UCSD-AML1 (cell line): ENCODE results near the gene SEMG1.

Experiments
- DNase-seq: peaks from one replicate; lab custom pipeline; 2025; ENCODE audit not compliant: unreplicated experiment; lab: John Stamatoyannopoulos, UW

SEMG1 gene, protein sequence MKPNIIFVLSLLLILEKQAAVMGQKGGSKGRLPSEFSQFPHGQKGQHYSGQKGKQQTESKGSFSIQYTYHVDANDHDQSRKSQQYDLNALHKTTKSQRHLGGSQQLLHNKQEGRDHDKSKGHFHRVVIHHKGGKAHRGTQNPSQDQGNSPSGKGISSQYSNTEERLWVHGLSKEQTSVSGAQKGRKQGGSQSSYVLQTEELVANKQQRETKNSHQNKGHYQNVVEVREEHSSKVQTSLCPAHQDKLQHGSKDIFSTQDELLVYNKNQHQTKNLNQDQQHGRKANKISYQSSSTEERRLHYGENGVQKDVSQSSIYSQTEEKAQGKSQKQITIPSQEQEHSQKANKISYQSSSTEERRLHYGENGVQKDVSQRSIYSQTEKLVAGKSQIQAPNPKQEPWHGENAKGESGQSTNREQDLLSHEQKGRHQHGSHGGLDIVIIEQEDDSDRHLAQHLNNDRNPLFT

DNA sequence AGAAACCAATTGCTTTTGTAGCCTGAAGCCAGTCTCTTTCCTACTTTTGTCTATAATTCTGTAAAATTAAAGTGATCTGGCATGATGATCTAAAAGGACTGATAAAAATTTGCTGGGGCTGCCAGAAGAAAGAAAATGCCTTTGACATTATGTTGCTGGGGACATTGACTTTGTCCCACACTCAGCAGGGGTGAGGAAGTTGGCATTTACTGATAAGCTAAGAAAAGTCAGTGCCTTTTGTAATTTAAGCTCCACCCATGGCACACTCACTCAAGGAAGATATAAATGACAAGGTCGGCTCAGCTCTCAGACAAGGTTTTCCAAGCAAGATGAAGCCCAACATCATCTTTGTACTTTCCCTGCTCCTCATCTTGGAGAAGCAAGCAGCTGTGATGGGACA lies at the start of gene SEMG1:
Gene SEMG1 (plus strand): TSS at position 309 of the 400 bp plus-strand sequence. CDS start 21 bp downstream, at position 330.
- DNase-seq: no peak

DNA sequence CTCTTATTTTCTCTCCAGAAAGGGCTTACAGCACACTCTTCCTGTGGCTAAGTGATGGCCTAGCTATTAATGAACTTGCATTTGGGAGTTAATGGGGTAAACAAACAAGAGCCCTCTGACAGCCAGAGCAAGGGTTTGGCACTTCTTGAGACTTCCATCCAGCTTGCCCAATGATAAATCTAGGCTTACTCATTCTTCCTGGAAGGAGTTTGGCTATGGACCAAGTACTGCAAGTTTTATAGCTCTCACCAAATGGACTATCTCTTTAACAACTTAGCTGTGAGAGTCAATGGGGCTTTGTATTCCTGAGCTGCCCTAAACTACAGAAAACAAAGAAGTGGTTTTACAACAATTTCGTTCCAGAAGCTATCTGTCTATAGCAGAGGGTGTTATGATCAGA lies 48.9 kb upstream of the SEMG1 start:
- no peak for DNase-seq

DNA sequence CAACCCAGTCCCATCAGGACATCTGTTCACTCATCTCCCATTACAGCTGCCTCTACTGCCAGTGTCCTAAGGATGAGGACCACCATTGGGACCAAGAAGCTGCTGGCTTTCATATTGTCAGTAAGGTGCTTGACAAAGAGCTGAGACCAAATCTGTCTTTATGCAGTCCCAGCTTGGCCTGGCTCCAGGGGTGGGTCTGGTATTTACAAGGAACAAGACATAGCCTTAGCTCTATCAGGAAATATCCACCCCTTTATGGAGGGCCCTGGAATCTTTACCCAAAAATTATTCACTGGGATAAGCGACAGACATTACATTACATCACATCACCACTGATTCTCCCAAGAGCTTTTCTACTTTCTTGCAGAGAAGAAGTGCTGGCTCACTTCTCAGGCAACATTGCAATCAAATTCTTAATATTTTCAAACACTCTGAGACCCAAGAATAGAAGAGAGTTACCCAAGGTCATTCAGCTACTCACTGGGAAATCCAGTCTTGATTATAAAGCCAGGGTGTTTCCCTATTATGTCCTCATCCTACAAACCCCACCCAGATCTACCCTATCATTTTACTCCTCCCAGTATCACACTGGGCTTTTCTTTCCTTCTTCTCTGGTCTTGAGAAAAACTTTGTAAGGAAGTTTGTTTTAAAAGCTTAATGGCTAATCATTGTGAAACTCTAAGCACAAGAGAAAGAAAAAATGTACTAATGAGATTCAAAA lies 43.6 kb upstream of the SEMG1 start:
- DNase-seq: no peak

DNA sequence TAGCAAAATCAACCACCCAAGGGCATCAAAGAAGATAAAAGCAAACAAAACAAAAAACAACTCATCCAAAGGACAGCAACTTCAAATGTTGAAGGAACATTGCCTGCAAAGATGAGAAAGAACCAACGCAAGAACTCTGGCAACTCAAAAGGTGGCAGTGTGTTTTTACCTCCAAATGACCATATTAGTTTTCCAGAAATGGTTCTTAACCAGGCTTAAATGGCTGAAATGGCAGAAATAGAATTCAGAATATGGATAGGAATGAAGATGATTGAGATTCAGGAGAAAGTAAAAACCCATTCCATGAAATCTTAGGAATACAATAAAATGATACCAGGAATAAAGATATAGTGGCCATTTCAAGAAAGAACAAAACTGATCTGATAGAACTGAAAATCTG lies 41.9 kb upstream of the SEMG1 start:
- DNase-seq: no peak

DNA sequence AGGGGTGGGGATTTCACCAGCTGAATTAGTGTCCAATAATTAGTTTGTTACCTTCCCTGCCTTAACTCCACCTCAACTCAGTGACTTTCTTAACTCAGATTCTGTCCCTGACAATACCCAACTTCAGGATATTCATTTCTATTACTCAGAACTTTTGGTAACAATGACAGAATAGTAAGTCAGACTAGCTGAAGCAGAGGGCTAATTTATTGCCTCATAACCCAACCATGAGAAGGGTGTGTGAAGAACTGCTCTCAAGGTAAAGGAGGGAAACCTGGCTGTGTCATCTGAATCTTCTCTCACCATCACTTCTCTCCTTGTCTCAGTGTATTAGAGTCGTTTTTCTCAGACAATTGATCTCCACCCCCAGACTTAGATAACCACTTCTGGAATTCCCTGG lies 33.3 kb upstream of the SEMG1 start:
- DNase-seq: no peak

DNA sequence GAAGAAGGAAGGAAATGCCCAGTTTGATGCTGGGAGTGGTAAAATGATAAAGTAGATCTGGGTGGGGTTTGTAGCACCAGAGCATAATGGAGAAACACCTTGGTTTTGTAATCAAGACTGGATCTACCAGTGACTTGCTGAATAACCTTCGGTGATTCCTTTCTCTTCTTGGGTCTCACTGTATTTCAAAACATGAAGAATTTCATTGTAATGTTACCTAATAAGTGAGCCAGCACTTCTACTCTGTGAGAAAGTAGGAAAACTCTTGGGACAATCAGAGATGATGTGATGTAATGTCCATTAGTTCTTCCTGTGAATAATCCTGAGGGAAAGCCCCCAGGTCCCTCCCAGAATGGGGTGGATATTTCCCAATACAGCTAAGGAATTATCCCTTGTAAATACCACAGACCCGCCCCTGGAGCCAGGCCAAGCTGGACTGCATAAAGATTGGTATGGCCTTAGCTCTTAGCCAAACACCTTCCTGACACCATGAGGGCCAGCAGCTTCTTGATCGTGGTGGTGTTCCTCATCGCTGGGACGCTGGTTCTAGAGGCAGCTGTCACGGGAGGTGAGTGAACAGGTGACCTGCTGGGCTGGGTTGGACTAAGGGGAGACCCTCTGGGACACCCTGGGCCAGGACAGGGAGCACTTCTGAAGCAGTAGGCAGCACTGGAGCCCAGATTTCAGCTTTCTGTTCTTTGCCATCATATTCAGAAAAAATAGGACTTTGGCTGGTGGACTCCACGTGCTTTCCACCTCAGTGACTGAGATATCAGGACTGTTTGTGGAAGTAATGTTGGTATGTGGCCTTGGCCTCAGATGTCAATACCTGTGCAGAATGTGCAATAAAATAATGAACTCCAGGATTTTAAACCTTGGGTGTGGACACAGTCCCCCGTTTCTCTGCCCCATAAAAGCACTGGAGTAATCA lies 32.1 kb upstream of the SEMG1 start, which contains the start of gene PI3:
Gene PI3 (plus strand): TSS at position 469 of the 931 bp plus-strand sequence. CDS start 21 bp downstream, at position 490.
- no peak for DNase-seq

DNA sequence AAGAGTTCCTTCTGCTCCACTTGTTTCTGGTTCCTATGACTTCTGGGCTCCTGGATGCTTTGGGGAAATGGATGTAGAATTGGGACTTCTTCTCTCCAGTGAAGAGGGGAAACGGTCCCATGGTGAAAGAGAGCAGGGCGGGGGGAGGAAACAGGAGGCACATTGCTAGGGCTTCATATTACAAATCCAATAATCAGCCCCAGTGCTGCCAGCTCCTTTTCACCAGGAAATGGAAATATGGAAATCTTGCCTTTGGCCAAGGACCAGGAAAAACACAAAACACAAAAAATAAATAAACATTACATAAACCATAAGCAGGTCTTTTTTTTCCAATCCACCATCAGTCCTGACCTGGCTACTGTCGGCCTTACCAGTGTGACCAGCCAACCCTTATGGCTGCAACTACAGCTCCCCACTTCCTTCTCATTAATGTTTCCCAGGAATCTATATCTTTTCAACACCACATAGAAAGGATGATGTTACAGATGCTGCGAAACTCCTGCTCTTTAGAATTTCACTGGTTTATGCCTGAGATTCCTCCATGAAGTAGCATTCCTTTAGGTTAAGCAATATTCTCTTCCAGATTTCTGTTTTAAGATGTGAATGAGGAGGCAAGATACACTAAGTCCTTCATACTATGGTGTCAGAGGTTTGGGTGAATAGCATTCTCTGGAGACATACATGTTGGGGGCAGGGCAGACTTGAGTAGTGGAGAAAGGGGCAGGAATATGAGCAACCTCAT lies 30.1 kb upstream of the SEMG1 start:
- no peak for DNase-seq

DNA sequence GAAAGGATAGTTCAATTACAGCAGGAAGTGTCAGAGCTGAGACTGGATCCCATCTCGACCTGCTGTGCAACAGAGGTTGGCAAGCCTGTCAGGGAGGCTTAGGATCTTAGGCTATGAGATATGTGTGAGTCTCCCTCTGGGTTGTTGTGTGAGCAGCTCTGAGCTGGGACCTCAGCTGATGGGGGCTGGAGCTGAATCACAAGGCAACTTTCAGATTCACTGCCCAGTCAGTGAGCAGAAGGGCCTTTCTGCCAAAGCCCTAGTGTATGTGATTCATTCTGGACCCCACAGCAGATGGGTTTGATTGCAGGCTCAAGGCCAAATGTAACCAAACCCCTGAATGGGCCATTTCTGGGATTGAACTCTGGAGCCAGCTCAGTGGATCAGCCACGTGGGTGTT lies 27.7 kb upstream of the SEMG1 start:
- DNase-seq: no peak

DNA sequence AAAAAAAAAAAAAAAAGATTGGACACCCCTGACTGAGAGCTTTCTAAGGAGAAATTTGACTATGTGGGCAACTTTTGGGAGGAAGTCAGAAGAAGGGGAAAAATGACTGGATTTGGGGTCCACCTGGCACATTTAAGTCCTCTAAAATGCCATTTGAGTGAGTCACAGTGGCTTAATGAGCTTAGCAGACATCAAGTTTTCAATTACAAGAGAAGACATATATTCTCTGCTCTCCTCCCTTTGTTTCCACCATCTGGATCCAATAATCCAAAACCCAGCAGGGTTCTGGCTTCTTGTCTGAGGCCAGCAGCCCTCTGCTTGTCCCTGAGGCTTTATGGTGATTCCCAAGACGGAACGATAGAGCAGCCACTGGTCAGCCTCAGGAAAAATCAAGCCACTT lies 25.2 kb upstream of the SEMG1 start:
- no peak for DNase-seq

DNA sequence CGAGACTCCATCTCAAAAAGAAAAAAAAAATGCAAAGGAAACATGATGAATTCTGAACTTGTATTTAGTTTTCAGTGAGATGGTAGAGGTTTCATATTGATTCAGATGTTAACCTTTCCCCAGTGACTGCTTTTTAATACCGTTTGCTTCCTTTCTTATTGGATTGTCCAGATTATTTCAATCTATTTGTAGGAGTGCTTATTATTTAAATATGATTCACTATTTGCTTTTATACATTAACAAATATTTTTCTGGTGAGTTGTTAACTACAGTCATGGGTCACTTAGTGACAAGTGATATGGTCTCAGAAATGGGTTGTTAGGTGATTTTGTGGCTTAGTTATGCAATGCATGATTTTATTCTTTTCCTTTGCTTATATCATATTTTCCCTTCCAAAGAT lies 23.7 kb upstream of the SEMG1 start:
- DNase-seq: no peak

DNA sequence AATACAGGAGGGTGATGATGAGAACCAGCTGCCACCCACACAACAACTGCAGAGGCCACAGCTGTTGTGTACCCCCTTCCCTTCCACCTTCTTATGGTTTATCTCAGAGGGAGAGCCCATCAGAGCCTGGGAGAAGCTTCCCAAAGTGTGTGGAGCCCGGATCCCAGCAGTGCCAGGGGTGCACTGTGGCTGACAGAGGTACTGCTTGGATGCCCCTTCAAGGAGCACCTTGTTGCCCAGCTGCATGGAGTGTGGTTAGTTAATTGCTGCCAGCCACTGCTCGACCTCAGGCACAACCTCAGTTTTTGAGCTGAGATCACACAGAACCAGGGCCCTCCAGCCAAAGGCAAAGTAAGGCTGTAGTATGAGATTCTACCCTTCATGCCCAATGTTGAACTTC lies 19.1 kb upstream of the SEMG1 start:
- DNase-seq: no peak

DNA sequence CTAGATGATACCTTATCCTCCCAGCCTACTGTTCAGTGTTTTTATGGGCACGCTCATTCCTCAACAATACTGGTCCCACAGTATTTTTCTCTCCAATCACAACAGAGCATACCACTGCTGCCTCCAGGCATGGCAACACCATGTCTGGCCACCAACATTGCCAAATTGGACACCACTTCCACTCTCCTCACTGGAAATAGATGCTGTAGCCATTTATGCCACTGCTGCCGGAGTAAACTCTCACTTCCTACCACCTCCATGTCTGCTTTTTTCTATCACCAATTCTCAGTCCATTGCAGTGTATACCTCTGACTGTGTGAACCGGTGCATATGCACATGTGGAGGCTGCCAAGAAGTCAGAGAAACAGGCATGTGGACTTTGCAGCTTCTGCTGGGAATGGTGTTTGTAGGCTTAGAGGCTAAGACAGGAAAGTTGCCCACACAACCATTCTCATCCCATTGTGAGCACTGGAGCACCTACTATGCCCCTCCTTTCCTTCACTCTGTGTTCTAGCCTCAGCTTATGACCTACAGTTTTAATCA lies 17.7 kb upstream of the SEMG1 start:
- no peak for DNase-seq

DNA sequence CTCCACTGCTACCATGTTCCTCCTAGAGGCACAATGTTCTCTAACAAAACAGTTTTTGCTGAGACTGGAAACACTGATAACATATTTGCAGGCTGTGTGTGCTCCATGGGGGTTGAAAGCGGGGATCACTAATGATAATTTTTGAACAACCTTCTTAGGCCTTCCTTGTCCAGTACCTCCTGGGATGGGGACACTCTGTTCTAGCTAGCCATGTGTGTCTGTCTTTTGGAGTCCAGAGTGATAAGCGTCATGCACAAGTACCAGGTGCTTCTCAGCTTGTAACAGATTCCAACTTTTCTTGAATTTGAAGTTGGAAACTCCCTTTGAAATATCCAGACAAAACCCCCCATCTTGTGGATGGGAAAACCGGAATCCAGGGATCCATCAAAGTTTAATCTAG lies 17.0 kb upstream of the SEMG1 start:
- DNase-seq: no peak

DNA sequence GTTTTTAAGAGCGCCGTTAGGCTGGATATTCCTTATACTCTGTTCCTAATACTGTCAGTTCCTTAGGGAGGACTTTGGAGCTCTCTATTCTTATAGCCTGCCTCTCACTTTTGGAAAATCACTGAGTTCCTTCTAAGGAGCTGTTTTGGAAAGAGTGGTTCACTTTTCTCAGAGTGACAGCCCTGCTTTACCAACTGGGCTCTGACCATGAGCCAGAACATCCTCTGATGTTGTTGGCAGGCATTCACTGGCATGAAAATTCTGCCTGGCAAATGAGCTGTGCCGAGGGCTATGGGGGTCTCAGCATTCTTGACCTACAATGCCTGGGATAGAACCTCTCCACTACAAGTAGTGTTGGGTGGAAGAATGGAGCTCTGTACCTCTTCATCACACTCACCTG lies 14.9 kb upstream of the SEMG1 start:
- no peak for DNase-seq

DNA sequence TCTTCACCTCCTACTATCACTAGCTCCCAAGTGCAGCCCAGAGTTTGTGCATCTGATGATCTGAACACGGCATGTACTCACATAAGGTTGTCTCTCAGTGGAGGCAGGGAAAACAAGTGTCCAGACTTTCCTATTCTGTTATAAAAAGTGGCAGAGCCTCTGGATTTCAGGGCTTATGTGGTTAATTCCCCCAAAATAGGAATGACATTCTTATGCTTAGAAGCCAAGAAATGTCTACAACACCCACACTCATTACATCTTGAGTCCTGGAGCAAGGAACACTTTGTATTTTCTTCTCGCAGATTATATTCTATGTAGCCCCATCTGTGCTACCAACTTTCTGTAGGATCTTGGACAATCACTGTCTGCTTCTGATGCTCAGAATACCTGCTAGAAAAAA lies 13.5 kb upstream of the SEMG1 start:
- DNase-seq: no peak

DNA sequence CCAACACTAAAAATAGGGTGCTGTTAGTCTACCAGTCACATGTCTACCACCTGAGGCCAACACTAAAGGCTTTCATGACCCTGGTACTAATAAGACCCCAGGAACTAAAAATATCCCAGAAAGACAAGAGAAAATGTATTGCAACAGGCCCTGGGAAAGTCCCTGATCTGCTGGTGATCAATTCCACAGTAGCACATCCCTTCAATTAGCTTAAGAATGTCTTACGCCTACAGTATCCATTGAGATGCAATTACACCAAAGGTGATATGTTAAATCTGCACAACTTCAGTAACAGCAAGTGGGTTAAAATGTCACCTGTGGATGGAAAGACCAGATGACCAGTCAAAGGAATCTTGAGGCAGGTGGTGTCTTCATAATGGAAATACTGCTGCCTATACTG lies 3.1 kb downstream of the SEMG1 start:
- no peak for DNase-seq

DNA sequence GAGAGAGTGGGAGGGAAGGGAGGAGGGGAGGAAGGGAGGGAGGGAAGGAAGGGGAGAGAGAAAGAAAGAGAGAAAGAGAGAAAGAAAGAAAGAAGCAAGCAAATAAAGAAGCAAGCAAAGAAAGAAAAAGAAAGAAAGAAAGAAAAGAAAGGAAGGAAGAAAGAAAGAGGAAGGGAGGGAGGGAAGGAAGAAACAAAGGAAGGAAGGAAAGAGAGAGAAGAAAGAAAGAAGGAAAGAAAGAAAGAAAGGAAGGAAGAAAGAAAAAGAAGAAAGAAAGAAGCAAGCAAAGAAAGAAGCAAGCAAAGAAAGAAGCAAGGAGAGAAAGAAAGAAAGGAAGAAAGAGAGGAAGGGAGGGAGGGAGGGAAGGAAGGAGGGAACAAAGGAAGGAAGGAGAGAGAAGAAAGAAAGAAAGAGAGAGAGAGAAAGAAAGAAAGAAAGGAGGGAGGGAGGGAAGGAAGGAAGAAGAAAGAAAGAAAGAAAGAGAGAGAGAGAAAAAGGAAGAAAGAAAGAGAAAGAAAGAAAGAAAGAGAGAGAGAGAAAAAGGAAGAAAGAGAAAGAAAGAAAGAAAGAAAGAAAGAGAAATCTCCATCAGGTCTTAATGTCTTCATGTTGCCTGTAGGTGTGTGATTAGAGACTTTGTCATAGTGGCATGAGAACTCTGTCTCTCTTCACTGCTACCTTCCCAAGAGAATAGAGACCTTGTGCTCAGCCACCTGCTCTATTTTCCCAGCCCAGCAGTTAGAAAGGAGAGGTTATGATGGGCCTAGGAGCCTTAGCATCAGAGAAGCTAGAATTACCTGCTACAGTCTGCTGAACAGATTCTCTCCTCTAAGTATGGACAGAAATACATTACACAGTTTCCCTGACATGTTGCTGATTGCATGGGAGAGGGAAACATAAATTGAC lies 5.0 kb downstream of the SEMG1 start:
- DNase-seq: no peak

DNA sequence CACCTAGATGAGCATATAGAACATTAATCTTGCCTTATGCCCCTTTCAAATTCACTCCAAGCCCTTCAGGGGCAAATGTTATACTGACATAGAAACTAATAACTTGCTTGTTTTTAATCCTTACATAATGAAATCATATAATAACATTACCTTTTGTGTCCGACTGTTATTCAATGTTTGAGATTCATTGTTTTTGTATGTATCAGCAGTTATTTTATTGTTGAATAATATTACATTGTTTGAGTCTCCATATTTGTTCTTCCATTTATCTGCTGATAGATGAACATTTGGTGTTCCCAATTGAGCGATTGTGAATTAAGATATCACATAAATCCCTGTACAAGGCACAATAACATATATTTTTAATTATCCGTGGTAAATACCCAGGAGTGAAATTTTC lies 6.0 kb downstream of the SEMG1 start:
- DNase-seq: no peak

DNA sequence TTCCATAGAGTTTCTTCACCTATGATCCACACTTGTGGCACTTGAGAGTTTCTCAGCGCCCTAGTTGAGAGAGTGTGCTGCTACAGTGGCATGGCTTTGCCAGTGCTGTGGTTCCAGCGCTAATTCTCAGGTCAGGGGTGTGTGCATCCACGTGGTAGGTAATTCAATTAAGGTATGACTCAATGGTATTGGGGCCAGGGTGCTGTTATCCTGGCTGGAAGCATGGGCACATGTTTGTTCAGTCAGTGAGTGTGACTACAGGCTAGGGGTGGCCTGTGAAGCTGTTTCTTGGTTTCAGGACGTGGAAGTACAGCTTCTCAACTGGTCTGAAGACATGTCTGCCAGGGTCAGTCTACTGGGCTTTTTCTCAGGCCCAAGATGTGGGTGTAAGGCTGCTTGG lies 11.3 kb downstream of the SEMG1 start:
- DNase-seq: no peak
